HG02970 (cell line): ENCODE data around the gene POC1B.

Source experiments
- ATAC-seq: cut with Tn5 transposase; IDR thresholded peaks from one replicate; pipeline ENCODE4 v1.9.1; 2021; ENCODE audit warnings: mild to moderate bottlenecking, moderate library complexity, moderate number of reproducible peaks; ENCODE audit not compliant: unreplicated experiment, low FRiP score

Gene POC1B

GRCh38 chr12:89391726-89392336 lies 134.0 kb downstream of the POC1B start:
- no peak for ATAC-seq

GRCh38 chr12:89390802-89391673 lies 134.8 kb downstream of the POC1B start:
- no peak for ATAC-seq

GRCh38 chr12:89389755-89390661 lies 135.8 kb downstream of the POC1B start:
- no peak for ATAC-seq

- no peak for ATAC-seq
These were observed 139.7 kb downstream of the POC1B start for GRCh38 chr12:89386138-89386537.

- no peak for ATAC-seq
These were observed 141.0 kb downstream of the POC1B start for GRCh38 chr12:89384807-89385206.

- ATAC-seq, result no peak
These were observed 141.6 kb downstream of the POC1B start for GRCh38 chr12:89384050-89384758.

GRCh38 chr12:89383235-89384049 lies 142.4 kb downstream of the POC1B start:
- no peak for ATAC-seq

GRCh38 chr12:89382328-89382727 lies 143.5 kb downstream of the POC1B start:
- ATAC-seq, result no peak

GRCh38 chr12:89379839-89380467 lies 145.9 kb downstream of the POC1B start:
- ATAC-seq, result no peak

GRCh38 chr12:89379148-89379838 lies 146.6 kb downstream of the POC1B start:
- ATAC-seq, result no peak

GRCh38 chr12:89376844-89377243 lies 149.0 kb downstream of the POC1B start:
- no peak for ATAC-seq

GRCh38 chr12:89376202-89376529 lies 149.7 kb downstream of the POC1B start:
- no peak for ATAC-seq

- ATAC-seq, result no peak
These were observed 151.9 kb downstream of the POC1B start for GRCh38 chr12:89373763-89374572.

GRCh38 chr12:89372584-89373370 lies 153.1 kb downstream of the POC1B start:
- no peak for ATAC-seq

GRCh38 chr12:89370850-89371249 lies 155.0 kb downstream of the POC1B start:
- ATAC-seq, result no peak

- ATAC-seq, result no peak
These were observed 155.4 kb downstream of the POC1B start for GRCh38 chr12:89370421-89370831.
